H1 (cell line): ENCODE results near the gene F10. TPM values are rescaled to one million over a fixed set of nuclear protein-coding genes. Genes with fewer than 3 reads are reported as not detected.

ENCODE experiments used
- CHD7 ChIP-seq: fragments of 300-600 bp; sonication (generic); IDR thresholded peaks from 2 replicates; pipeline ENCODE4 v1.7.1; 2012; ENCODE audit warnings: low read length, moderate library complexity, mild to moderate bottlenecking, inconsistent platforms; ENCODE audit not compliant: insufficient replicate concordance
- KDM1A ChIP-seq: fragments of 200-600, 300-600 bp; sonication (generic); IDR thresholded peaks from 2 replicates; pipeline ENCODE4 v1.7.1; 2016; ENCODE audit warnings: mild to moderate bottlenecking, low read length, borderline replicate concordance
- NRF1 ChIP-seq: IDR thresholded peaks from 2 replicates; pipeline ENCODE4 v1.6.1; 2011; ENCODE audit warnings: mild to moderate bottlenecking, low read depth, low read length, improper control_type of control experiment
- SP1 ChIP-seq: IDR thresholded peaks from 2 replicates; pipeline ENCODE4 v1.6.1; 2011; ENCODE audit warnings: low read depth, low read length
- polyA plus RNA-seq, 7 experiments: library from polyadenylated mRNA; depleted of rRNA in 3 of 7; stranded (reverse) in 5 of 7; unstranded in 2 of 7; fragments of >200 nt in 5 of 7; fragments of 200-250 nt in 2 of 7; gene quantifications; 1 replicate in 5 of 7; 2 replicates in 1 of 7; 4 replicates in 1 of 7; pipeline versions ENCODE4 v1.2.1 to v1.2.3, GENCODE V29; 2011 to 2013; ENCODE audit warnings: missing spikeins in 2 of 7, mixed read lengths in 2 of 7
- total RNA-seq: library from RNA; stranded (reverse); fragmentation: NEBNext Ultra II Directional; extraction: Animal tissue kit (Norgen Biotek cat#: 25700); gene quantifications from 2 replicates; pipeline ENCODE4 v1.2.1, GENCODE V29; 2021

Gene F10
- total and polyA plus RNA-seq, 2 of the 8 experiments (the other 6 are each of a cell fraction or from before 2014, with no cell fraction given) = 2.0 to 4.2 TPM

- TF ChIP-seq CHD7 = no peak
- no peak for TF ChIP-seq KDM1A
- no peak for TF ChIP-seq SP1
- TF ChIP-seq NRF1 = no peak
Observed at GRCh38 chr13:113145496-113145895, 22.9 kb downstream of the F10 start (continued).
